ENCODE measurements around the gene TOP1.

Gene TOP1

GRCh38 chr20:41038149-41038877, 9.7 kb downstream of the TOP1 start:
- no peaks in the 10 kb centered on the region for H3K9me3 ChIP-seq (ENCODE audit: insufficient read depth, low read length)
- no peak overlapping the region for H3K9ac ChIP-seq (ENCODE audit: insufficient read length, low read depth)
- no peaks in the 10 kb centered on the region for H3K4me1 ChIP-seq (ENCODE audit: insufficient read depth, insufficient read length)
- H3K4me3 ChIP-seq (ENCODE audit: insufficient read length, low read depth): no peak overlapping the region
- H3K27me3 ChIP-seq (ENCODE audit: insufficient read depth, insufficient read length): no peaks in the 10 kb centered on the region
- no peak for DNase-seq (ENCODE audit: low read depth, low spot score)
- H3K36me3 ChIP-seq (ENCODE audit: insufficient read depth, insufficient read length, low read length): peaks cover 14% of the 10 kb centered on the region
- TF ChIP-seq SUZ12 (IDR thresholded peaks at IDR 0.05; ENCODE audit: extremely low read depth, insufficient read depth, insufficient read length) (no peak), YY1 (IDR thresholded peaks at IDR 0.05; ENCODE audit: insufficient read depth, insufficient read length) (no peak), ZNF274 (IDR thresholded peaks at IDR 0.05; ENCODE audit: low read depth, low read length) (no peak)

- Histone ChIP-seq H3K4me3 (ENCODE audit: insufficient read length, low read depth) (no peak overlapping the region), H3K36me3 (ENCODE audit: insufficient read depth, insufficient read length, low read length) (peaks cover 17% of the 10 kb centered on the region), H3K9ac (ENCODE audit: insufficient read length, low read depth) (no peak overlapping the region), H3K9me3 (ENCODE audit: insufficient read depth, low read length) (no peaks in the 10 kb centered on the region), H3K27me3 (ENCODE audit: insufficient read depth, insufficient read length) (no peaks in the 10 kb centered on the region), H3K4me1 (ENCODE audit: insufficient read depth, insufficient read length) (no peaks in the 10 kb centered on the region)
- TF ChIP-seq SUZ12 (IDR thresholded peaks at IDR 0.05; ENCODE audit: extremely low read depth, insufficient read depth, insufficient read length) (no peak), ZNF274 (IDR thresholded peaks at IDR 0.05; ENCODE audit: low read depth, low read length) (no peak), YY1 (IDR thresholded peaks at IDR 0.05; ENCODE audit: insufficient read depth, insufficient read length) (no peak)
- no peak for DNase-seq (ENCODE audit: low read depth, low spot score)
These were observed 10.3 kb downstream of the TOP1 start for GRCh38 chr20:41038878-41039404.

- H3K4me3 ChIP-seq (ENCODE audit: insufficient read length, low read depth): no peak overlapping the region
- H3K4me1 ChIP-seq (ENCODE audit: insufficient read depth, insufficient read length): no peaks in the 10 kb centered on the region
- H3K27me3 ChIP-seq (ENCODE audit: insufficient read depth, insufficient read length): no peaks in the 10 kb centered on the region
- no peak for TF ChIP-seq SUZ12 (IDR thresholded peaks at IDR 0.05; ENCODE audit: extremely low read depth, insufficient read depth, insufficient read length)
- no peak for TF ChIP-seq ZNF274 (IDR thresholded peaks at IDR 0.05; ENCODE audit: low read depth, low read length)
- TF ChIP-seq YY1 (IDR thresholded peaks at IDR 0.05; ENCODE audit: insufficient read depth, insufficient read length): no peak
- H3K9ac ChIP-seq (ENCODE audit: insufficient read length, low read depth): no peak overlapping the region
- no peaks in the 10 kb centered on the region for H3K9me3 ChIP-seq (ENCODE audit: insufficient read depth, low read length)
- no peak for DNase-seq (ENCODE audit: low read depth, low spot score)
- H3K36me3 ChIP-seq (ENCODE audit: insufficient read depth, insufficient read length, low read length): peaks cover 9% of the 10 kb centered on the region
These were observed 12.2 kb downstream of the TOP1 start for GRCh38 chr20:41040855-41041254.

- peaks cover 9% of the 10 kb centered on the region for H3K36me3 ChIP-seq (ENCODE audit: insufficient read depth, insufficient read length, low read length)
- H3K4me3 ChIP-seq (ENCODE audit: insufficient read length, low read depth): no peak overlapping the region
- TF ChIP-seq YY1 (IDR thresholded peaks at IDR 0.05; ENCODE audit: insufficient read depth, insufficient read length) (no peak), ZNF274 (IDR thresholded peaks at IDR 0.05; ENCODE audit: low read depth, low read length) (no peak), SUZ12 (IDR thresholded peaks at IDR 0.05; ENCODE audit: extremely low read depth, insufficient read depth, insufficient read length) (no peak)
- DNase-seq (ENCODE audit: low read depth, low spot score): no peak
- H3K9me3 ChIP-seq (ENCODE audit: insufficient read depth, low read length): no peaks in the 10 kb centered on the region
- no peaks in the 10 kb centered on the region for H3K4me1 ChIP-seq (ENCODE audit: insufficient read depth, insufficient read length)
- H3K9ac ChIP-seq (ENCODE audit: insufficient read length, low read depth): no peak overlapping the region
- no peaks in the 10 kb centered on the region for H3K27me3 ChIP-seq (ENCODE audit: insufficient read depth, insufficient read length)
These were observed 13.1 kb downstream of the TOP1 start for GRCh38 chr20:41041693-41042092.

GRCh38 chr20:41044409-41045062, 15.9 kb downstream of the TOP1 start:
- Histone ChIP-seq H3K36me3 (ENCODE audit: insufficient read depth, insufficient read length, low read length) (peaks cover 9% of the 10 kb centered on the region), H3K9me3 (ENCODE audit: insufficient read depth, low read length) (no peaks in the 10 kb centered on the region), H3K27me3 (ENCODE audit: insufficient read depth, insufficient read length) (no peaks in the 10 kb centered on the region), H3K4me3 (ENCODE audit: insufficient read length, low read depth) (no peak overlapping the region), H3K9ac (ENCODE audit: insufficient read length, low read depth) (no peak overlapping the region), H3K4me1 (ENCODE audit: insufficient read depth, insufficient read length) (peaks cover 3% of the 10 kb centered on the region)
- no peak for TF ChIP-seq YY1 (IDR thresholded peaks at IDR 0.05; ENCODE audit: insufficient read depth, insufficient read length)
- TF ChIP-seq ZNF274 (IDR thresholded peaks at IDR 0.05; ENCODE audit: low read depth, low read length): no peak
- no peak for TF ChIP-seq SUZ12 (IDR thresholded peaks at IDR 0.05; ENCODE audit: extremely low read depth, insufficient read depth, insufficient read length)
- no peak for DNase-seq (ENCODE audit: low read depth, low spot score)

- H3K36me3 ChIP-seq (ENCODE audit: insufficient read depth, insufficient read length, low read length): peaks cover 9% of the 10 kb centered on the region
- no peak for DNase-seq (ENCODE audit: low read depth, low spot score)
- no peak overlapping the region for H3K4me3 ChIP-seq (ENCODE audit: insufficient read length, low read depth)
- H3K27me3 ChIP-seq (ENCODE audit: insufficient read depth, insufficient read length): no peaks in the 10 kb centered on the region
- no peaks in the 10 kb centered on the region for H3K9me3 ChIP-seq (ENCODE audit: insufficient read depth, low read length)
- H3K9ac ChIP-seq (ENCODE audit: insufficient read length, low read depth): no peak overlapping the region
- no peak for TF ChIP-seq YY1 (IDR thresholded peaks at IDR 0.05; ENCODE audit: insufficient read depth, insufficient read length)
- TF ChIP-seq SUZ12 (IDR thresholded peaks at IDR 0.05; ENCODE audit: extremely low read depth, insufficient read depth, insufficient read length): no peak
- TF ChIP-seq ZNF274 (IDR thresholded peaks at IDR 0.05; ENCODE audit: low read depth, low read length): no peak
- peaks cover 3% of the 10 kb centered on the region for H3K4me1 ChIP-seq (ENCODE audit: insufficient read depth, insufficient read length)
These were observed 17.0 kb downstream of the TOP1 start for GRCh38 chr20:41045671-41046070.

- H3K4me1 ChIP-seq (ENCODE audit: insufficient read depth, insufficient read length): peaks cover 3% of the 10 kb centered on the region
- TF ChIP-seq ZNF274 (IDR thresholded peaks at IDR 0.05; ENCODE audit: low read depth, low read length) (no peak), YY1 (IDR thresholded peaks at IDR 0.05; ENCODE audit: insufficient read depth, insufficient read length) (no peak), SUZ12 (IDR thresholded peaks at IDR 0.05; ENCODE audit: extremely low read depth, insufficient read depth, insufficient read length) (no peak)
- no peaks in the 10 kb centered on the region for H3K9me3 ChIP-seq (ENCODE audit: insufficient read depth, low read length)
- H3K4me3 ChIP-seq (ENCODE audit: insufficient read length, low read depth): no peak overlapping the region
- no peaks in the 10 kb centered on the region for H3K27me3 ChIP-seq (ENCODE audit: insufficient read depth, insufficient read length)
- peaks cover 4% of the 10 kb centered on the region for H3K36me3 ChIP-seq (ENCODE audit: insufficient read depth, insufficient read length, low read length)
- no peak for DNase-seq (ENCODE audit: low read depth, low spot score)
- no peak overlapping the region for H3K9ac ChIP-seq (ENCODE audit: insufficient read length, low read depth)
These were observed 18.1 kb downstream of the TOP1 start for GRCh38 chr20:41046716-41047115.
